Right forelimb (tissue), 1 donor: ENCODE data around the gene ZDHHC12.
"Not testable (repeated sequence)": the region's sequence is repeated elsewhere in the genome, so short reads cannot be mapped to it uniquely, and the experiment has no call there.

Experiments
- DNase-seq: peaks from one replicate; pipeline ENCODE4 v3.0.0-alpha.2; 2018

Gene ZDHHC12

DNA sequence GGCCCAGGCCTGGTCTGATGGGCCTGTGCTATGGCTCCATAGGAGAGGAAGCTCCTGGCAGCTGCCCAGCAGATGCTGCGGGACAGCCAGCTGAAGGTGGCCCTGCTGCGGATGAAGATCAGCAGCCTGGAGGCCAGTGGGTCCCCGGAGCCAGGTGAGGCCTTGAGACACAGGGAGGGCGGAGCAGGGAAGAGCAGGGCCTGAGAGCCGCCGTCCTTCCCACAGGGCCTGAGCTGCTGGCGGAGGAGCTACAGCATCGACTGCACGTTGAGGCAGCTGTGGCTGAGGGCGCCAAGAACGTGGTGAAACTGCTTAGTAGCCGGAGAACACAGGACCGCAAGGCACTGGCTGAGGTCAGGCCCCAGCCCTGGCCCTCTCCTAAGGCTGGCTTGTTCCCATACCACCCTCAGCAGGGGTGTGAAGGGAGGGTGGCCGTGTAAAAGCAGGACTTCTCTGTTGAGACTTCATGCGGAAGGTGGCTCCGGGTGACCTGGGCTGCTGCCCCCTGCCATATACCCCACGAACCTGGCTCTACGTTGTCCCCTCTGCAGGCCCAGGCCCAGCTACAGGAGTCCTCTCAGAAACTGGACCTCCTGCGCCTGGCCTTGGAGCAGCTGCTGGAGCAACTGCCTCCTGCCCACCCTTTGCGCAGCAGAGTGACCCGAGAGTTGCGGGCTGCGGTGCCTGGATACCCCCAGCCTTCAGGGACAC lies 17.1 kb downstream of the ZDHHC12 start:
- no peak for DNase-seq

DNA sequence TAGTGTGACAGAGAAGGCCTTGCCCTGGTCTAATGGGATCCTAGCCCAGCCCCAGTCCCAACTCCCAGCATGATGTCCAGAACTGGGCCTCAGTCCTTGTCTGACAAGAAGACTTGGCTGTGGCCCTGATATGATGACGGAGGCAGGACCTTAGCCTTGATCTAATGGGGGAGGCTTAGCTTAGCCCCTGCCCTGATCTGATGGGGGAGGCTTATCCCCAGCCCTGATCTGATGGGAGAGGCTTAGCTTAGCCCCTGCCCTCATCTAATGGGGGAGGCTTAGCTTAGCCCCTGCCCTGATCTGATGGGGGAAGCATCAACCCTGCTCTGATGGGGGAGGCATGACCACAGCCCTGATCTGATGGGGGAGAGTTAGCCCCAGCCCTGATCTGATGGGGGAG lies 17.9 kb downstream of the ZDHHC12 start:
- DNase-seq, result no peak

DNA sequence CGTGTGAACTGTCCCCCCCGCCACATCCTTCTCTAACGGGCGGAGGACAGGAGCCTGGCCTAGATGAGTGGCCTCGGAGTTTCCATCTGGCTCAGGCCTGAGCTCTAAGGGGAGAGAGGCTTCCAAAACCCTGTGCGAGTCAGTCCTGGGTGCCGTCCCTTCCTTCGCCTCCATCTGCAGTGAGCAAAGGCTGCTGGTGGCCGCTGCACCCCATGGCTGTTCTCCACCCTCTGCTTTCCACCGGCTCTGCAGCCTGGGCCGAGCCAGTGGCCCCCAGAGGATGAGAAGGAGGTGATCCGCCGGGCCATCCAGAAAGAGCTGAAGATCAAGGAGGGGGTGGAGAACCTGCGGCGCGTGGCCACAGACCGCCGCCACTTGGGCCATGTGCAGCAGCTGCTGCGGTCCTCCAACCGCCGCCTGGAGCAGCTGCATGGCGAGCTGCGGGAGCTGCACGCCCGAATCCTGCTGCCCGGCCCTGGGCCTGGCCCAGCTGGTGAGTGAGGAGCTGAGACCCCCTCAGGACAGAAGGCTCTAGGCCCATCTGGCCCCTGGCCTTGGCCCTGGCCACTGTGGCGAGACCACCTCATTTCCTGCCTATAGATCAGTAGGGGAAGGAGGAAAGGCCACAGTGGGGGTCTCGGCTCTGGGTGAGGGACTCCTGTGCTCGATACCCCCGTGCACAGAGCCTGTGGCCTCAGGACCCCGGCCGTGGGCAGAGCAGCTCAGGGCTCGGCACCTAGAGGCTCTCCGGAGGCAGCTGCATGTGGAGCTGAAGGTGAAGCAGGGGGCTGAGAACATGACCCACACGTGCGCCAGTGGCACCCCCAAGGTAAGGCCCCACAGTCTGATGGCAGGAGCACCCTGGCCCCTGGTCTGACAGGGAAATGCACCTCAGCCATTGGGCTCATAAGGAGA lies 18.6 kb downstream of the ZDHHC12 start:
- DNase-seq, result no peak

DNA sequence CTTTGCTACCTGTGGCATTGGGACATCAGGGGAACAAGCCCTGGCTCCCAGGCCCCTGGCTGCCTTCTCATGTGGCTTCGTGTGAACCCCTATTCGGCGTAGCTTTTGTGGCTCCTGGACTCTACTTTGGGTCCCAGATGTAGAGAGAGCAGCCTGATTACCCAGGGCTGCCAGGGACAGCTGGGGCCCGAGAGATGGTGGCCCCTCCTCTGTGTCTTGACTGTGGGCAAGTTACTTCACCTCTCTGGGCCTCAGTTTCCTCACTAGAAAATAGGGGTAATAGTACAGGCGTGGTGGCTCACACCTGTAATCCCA lies 19.6 kb downstream of the ZDHHC12 start:
- DNase-seq, result no peak

DNA sequence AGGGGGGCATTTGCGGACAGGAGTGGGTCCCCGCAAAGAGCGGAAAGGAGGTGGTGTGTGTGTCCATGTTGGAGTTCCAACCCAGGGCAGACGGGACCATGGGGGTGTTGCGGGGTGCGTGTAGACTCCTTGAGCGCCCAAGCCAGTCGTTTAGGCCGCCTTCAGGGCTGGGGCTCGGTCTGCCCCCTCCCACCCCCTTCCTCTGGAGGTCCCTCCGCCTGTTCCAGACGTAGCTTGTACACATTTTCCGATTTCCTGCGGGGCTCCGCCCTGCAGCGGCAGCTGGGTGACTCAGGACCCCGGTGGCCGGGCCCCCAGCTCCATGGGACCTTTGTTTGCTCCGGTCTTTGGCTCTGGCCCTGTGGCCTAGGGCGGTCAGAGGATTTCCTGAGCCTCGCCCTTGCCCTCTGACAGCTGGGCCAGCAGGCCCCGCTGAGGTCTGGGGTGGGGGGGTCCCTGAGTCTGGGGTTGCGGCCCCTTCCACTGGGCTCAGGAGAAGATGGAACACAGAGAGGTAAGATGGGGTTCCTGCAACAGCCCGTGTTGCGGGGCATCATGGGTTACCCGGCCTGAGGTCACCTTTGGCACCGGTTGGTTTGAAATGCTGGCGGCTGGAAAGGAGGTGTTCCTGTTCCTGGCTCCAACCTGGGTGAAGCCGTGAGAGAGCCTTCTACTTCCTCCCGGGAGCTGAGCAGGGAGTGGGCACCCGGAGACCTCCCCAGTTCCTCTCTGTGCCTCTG lies 20.1 kb downstream of the ZDHHC12 start:
- DNase-seq, result no peak

DNA sequence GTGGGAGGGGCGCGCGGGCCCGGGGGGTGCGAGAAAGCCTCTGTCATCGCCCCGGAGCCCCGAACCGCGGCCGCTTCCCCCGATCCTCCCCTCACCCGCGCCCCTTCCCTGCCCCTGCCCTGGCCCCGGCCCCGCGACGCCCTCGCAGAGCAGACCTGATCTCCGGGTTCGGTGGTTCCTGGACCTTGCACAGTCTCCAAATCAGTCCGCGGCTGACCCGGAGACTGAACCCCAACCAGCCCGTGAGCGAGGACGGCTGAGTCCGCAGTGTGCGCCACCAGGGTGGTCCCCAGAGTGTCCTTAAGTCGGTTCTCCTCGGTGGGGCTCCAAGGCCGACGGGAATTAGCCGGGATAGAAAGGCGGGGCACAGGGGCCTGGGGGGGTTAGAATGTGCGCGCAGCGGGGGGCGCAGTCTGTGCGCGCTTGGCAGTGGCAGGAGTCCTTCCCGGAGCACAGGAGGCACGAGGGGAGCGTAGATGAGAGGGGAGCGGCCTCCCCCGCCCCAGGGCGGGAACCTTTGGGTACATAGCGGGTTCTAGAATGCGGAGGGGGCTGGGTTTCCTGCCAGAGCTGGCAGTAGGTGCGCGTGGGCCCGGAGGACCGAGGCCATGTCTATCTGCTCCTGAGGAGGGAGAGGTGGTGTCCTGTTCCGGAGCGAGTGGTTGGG lies 20.8 kb downstream of the ZDHHC12 start:
- no peak for DNase-seq

DNA sequence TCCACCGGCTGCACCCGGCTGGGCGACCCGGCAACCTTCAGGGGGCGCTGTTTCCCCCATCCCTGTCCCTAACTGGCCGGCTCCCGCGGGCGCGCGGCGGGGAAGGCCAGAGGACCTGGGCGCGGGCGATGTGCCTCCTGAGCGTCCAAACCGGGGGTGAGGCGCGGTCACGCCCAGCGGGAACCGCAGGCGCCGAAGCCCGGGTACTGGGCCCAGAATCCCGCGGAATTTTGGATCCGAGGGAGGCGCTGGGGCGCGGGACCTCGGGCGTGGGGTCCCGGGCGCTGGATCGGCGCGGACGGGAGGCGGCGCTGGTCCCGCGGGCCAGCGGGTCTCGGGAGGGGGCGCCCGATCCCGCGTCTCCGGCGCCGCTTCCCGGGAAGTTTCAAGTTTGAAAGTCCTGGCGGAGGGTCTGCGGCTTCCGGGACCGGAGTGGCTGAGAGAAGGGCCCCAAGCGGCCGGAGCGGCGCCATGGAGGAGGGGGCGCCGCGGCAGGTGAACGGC lies 21.4 kb downstream of the ZDHHC12 start, which contains the start of gene PKN3:
Gene PKN3 (plus strand): TSS at position 59 of the 504 bp plus-strand sequence. CDS start 413 bp downstream, at position 472.
- DNase-seq, result peak; percentile 92

DNA sequence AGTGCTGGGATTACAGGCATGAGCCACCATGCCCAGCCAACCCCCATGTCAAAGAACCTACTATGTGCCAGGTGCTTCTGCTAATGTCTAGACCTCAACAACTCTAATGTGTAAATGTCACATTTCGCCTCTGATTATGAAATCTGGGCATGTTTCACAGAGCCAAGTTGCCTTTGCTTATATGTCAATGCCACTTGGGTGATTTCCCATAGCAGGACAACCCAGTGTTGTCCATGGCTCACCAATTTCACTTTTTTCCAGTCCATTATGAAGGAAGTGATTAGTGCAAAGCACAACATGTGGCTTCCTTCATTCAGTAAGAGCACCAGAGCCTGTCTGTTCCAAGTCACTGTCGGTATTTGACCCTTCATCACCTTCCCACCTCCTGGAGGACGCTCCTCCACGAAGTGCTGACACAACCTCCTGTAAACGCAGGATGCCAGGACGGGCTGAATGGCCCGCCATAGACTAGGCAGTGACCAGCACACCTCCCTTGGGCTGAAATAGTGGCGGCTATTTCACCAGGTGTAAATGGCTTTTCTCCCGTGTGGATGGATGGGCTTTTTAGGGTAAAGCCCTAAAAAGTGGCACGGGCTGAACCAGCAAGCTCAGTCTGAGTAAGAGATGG lies 22.6 kb downstream of the ZDHHC12 start:
- no peak for DNase-seq

DNA sequence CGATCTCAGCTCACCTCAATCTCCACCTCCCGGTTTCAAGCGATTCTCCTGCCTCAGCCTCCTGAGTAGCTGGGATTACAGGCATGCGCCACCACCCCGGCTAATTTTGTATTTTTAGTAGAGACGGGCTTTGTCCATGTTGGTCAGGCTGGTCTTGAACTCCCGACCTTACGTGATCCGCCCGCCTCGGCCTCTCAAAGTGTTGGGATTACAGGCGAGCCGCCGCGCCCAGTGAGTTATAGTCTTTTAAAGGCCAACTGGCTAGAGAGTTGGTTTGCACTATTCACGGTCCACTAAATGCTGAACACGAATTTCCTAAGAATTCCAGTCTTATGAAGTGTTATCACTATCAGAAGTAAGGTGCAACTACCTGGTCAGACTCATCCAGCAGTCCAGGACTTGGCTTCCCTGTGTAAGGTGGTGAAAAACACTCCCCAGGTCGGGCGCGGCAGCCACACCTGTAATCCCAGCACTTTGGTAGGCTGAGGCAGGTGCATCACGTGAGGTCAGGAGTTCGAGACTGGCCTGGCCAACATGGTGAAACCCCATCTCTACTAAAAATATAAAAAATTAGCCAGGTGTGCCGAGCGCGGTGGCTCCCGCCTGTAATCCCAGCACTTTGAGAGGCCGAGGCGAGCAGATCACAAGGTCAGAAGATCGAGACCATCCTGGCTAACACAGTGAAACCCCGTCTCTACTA lies 24.7 kb downstream of the ZDHHC12 start:
- not testable (repeated sequence) for DNase-seq

DNA sequence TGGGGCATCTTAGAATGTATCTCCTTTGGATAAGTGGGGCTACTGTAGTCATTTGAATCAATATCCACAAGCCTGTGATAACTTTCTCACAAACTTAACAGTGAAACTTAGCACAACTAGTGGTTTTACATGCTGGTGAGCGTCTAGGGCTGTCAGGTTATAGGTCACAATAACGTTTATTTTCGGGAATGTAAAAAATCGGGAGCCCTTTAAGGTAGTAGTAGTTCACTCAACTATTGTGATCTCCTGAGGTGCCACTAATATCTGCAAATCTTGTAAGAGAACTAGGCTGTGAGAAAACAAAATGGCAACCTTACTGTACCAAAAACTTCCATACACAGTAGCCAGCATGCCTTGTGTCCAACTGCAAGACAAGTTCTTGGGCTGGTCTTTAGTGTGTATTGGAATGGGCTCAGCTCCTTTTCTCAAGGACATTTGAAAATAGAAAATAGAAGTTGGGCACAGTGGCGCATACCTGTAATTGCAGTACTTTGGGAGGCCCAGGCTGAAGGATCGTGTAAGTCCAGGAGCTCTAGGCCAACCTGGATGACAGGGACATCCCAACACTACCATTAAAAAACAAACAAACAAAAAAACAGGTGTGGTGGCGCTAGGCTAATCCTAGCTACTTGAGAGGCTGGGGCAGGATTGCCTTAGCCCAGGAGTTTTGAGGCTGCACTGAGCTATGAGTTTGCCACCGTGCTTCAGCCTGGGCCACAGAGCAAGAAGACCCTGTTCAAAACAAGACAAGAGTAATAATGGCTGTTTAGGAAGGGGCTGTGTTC lies 26.8 kb downstream of the ZDHHC12 start:
- DNase-seq, result no peak

DNA sequence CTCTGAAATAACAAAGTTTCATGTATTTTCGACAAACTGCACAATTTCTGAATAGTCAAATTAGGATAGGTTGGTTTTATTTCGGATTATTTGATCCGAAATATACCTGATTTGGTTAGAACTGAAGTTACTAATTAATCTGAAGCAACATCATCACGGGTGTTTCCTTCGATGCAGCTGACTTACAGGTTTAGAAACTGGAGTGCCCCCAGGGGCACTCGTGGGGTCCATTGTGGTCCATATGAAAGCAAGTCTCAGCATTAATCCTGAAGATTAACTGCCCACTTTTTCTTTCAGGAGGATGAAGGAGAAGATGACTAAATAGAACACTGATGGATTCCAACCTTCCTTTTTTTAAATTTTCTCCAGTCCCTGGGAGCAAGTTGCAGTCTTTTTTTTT lies 29.6 kb downstream of the ZDHHC12 start:
- no peak for DNase-seq

DNA sequence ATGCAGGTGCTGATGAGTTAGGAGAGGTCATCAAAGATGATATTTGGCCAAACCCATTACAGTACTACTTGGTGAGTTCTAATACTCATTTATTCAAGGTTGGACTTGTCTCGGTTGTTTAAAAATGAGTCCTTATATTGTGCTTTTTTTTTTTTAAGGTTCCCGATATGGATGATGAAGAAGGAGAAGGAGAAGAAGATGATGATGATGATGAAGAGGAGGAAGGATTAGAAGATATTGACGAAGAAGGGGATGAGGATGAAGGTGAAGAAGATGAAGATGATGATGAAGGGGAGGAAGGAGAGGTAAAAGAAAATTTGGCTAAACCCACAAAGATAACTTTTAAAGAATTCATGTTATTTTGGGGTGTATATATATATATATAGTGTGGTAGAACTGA lies 30.2 kb downstream of the ZDHHC12 start:
- not testable (repeated sequence) for DNase-seq

DNA sequence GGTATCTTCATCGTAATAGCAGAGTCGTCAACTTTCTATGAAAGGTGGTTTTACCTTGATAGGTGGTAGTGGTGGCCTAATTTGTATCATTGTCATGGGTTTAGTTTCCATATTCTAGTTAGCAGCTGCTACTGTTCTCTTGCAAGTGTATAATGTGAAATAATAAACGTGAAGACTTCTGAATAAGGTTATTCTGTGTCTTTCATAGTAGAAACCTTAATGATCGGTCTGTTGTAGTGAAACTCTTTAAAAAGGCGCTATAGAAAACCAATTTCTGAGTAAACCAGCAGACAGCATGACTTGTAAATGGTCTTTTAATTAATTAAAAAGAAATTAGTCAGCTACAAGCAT lies 33.3 kb downstream of the ZDHHC12 start:
- DNase-seq, result no peak

DNA sequence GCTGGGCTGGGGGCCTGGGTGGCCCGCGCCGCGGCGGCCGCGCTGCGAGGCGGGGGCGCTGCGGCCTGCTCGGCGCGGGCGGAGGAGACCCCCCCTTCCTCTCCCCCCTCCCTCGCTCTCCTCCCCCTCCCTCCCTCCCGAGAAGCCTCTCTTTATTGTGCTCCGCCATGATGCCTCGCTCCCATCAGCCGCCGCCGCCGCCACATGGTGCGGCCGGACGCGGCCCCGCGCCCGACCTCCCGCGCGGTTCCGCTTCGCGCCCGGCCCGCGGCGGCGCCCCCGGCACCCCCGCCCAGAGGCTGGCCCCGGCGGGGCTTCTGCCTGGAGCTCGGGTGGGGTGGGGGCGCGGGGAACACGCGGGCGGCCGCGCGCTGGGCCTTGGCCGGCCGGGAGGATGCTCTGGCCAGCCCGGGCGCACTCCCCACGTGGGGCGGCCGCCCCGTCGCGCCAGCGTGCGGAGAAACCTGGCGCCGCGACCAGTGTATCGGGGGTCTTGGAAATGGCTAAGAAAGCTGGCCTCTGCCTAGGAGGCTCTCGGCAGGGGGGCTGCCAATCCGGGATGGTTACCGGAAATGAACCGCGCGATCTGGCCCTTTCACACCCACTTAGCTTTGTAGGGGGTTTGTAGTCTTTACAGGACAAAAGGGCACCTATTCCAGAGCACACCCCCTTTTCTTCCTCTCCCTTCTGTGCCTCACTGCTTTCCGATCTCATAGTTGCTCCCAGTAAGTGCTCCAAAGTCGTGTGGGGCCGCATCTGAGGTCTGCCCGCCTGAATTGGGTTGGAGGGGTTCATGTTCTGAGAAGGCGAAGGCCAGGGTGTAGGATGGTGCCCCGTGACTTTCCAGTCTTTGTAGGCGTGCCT lies 33.9 kb downstream of the ZDHHC12 start:
- DNase-seq, result peak; percentile 70

DNA sequence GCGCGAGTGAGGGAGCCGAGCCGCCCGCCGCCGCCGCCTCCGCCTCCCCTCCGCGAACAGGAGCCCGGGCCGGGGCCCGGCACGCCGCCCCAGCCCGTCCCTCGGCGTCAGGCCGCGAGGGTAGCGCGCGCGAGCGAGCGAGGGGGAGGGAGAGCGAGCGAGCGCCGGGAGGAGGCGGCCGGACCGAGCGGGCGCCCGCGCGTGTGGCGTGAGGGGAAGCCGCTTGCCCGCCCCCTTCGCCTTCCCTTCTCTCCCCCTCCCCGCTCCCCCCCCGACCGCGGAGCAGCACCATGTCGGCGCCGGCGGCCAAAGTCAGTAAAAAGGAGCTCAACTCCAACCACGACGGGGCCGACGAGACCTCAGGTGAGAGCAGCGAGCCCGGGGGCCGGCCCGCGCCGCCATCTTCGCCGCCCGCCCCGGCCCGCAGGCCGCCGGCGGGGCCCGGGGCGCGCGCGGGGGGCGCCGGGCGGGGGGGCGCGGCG lies 34.6 kb downstream of the ZDHHC12 start:
- peak; percentile 84 for DNase-seq

DNA sequence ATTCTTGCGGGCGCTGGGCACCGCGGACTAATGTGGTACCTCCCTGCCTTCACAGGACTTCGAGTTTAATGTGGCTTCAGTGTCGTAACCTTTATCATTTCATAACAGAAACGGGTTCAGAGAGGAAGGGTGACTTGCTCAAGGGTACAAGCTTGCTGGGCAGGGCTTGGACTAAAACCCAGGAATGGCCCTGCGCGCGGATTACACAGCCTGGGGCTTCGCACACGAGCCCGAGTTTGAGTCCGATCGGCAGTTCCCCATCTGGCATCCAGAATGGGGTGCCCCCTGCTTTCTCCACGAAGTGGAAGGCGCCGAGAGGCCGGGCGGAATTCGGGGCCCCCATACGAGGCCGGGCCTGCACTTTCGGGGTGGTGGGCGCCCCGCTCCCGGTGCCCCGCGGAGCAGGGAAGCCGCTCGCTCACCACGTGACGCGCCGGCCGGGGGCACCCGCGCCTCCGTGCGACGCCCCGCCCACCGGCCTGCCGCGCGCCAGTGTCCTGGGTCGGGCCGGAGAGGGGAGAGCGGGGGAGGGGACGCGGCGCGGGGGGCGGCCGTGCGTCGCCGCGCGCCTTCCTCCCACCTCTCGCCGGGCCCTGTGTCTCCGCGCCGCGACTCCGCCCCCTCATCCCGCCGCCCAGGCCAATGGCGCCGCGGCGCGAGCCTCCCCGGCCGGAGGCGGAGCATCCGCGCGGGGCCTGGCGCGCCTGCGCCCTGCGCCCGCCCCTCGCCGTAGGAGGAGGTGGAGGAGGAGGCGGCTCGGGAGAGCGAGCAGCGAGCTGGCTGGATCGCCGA lies 35.2 kb downstream of the ZDHHC12 start, which contains the start of gene SET:
Gene SET (plus strand): TSS at position 722 of the 792 bp plus-strand sequence. CDS start 361 bp downstream, outside the sequence.
- DNase-seq, result peak; percentile 94

DNA sequence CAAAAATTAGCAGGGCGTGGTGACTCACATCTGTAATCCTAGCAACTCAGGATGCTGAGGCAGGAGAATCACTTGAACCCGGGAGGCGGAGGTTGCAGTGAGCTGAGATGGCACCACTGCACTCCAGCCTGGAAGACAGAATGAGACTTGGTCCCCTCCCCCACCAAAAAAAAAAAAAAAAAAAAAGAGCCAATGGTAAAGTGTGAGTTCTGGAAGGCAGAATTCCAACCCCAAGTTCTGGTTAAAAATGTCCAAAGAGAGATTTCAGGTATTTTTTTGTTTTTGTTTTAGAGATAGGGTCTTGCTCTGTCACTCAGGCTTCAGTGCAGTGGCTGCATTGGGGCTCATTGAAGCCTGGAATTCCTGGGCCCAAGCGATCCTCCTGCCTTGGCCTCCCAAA lies 36.5 kb downstream of the ZDHHC12 start:
- DNase-seq, result no peak

DNA sequence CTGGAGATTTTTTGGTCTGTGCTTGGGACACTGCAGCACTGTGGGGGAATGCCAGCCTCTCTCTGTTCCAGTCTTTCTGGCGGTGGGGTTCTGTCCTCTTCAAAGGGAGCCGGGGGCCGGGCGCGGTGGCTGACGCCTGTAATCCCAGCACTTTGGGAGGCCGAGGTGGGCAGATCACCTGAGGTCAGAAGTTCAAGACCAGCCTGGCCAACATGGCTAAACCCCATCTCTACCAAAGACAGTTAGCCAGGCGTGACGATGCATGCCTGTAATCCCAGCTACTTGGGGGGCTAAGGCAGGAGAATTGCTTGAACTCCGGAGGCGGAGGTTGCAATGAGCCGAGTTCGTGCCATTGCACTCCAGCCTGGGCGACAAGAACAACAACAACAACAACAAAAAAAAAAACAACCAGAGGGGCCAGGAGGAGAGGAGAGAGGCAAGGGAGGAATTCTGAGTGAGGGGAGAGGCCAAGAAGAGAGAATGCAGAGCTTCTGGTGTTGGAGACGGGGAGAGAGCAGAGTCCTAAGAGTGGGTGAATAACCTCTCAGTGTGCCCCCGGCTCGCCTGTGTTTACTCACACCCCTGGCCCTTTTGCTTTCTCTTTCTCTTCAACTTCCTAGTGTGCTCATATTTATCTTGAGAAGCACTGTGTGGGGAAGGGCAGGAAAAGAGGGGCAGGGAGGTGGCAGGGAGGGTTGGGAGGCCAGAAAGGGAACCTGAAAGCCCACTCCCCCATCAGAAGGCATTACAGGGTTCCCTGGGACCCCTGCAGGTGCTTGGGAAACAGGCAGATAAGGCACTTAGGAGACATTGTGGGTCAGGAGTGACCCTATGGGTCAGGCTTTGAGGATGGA lies 38.1 kb downstream of the ZDHHC12 start:
- DNase-seq, result no peak
